RCC 7860 (cell line): ENCODE results near the gene ZNF148.

ENCODE experiments used
- DNase-seq: peaks from one replicate; pipeline ENCODE4 v3.0.0-alpha.2; 2015; ENCODE audit warnings: low spot score
- FAIRE-seq: peaks from 2 replicates; lab custom pipeline; 2012; peaks lifted over from hg19 to GRCh38; lab: Jason Lieb, UNC

Gene ZNF148

GRCh38 chr3:125194061-125194848 lies 180.9 kb downstream of the ZNF148 start:
- FAIRE-seq (no peak), DNase-seq (no peak)

GRCh38 chr3:125192190-125193035 lies 182.7 kb downstream of the ZNF148 start:
- DNase-seq (no peak), FAIRE-seq (no peak)

GRCh38 chr3:125191730-125192129 lies 183.4 kb downstream of the ZNF148 start:
- no peak for FAIRE-seq
- DNase-seq: no peak

GRCh38 chr3:125191256-125191655 lies 183.9 kb downstream of the ZNF148 start:
- no peak for DNase-seq
- no peak for FAIRE-seq

GRCh38 chr3:125190786-125191185 lies 184.3 kb downstream of the ZNF148 start:
- FAIRE-seq (no peak), DNase-seq (no peak)

- DNase-seq (no peak), FAIRE-seq (no peak)
Observed at GRCh38 chr3:125189378-125190165, 185.6 kb downstream of the ZNF148 start.

GRCh38 chr3:125188955-125189354 lies 186.2 kb downstream of the ZNF148 start:
- no peak for DNase-seq
- FAIRE-seq: no peak

- FAIRE-seq: no peak
- no peak for DNase-seq
Observed at GRCh38 chr3:125187599-125187910, 187.6 kb downstream of the ZNF148 start.

- FAIRE-seq: no peak
- no peak for DNase-seq
Observed at GRCh38 chr3:125186800-125187598, 188.1 kb downstream of the ZNF148 start.

- FAIRE-seq: no peak
- DNase-seq: no peak
Observed at GRCh38 chr3:125186261-125186787, 188.8 kb downstream of the ZNF148 start.

GRCh38 chr3:125185805-125186204 lies 189.3 kb downstream of the ZNF148 start:
- FAIRE-seq: no peak
- DNase-seq: no peak

GRCh38 chr3:125179884-125180240 lies 195.3 kb downstream of the ZNF148 start:
- DNase-seq (no peak), FAIRE-seq (no peak)

GRCh38 chr3:125179143-125179883 lies 195.8 kb downstream of the ZNF148 start:
- FAIRE-seq (no peak), DNase-seq (no peak)

- DNase-seq (no peak), FAIRE-seq (no peak)
Observed at GRCh38 chr3:125177746-125178145, 197.4 kb downstream of the ZNF148 start.
